ENCODE measurements around the gene LMF1.

GRCh38 chr16:1013593-1013900 is 42.8 kb upstream of the LMF1 start:
- TF ChIP-seq CTCF (conservative IDR thresholded peaks at IDR 0.05 in 1 of 2, IDR thresholded peaks at IDR 0.05 in 1 of 2; ENCODE audit: extremely low read depth in 1 of 2, insufficient read depth in 1 of 2, low read depth in 1 of 2, low read length in 2 of 2): no peak
- TF ChIP-seq EZH2 (IDR thresholded peaks at IDR 0.05; ENCODE audit: borderline replicate concordance, low read length): no peak

Measured in mammary epithelial cell (primary cell).